Vagina (tissue), 2 donors: ENCODE data around the gene DDOST. TPM values are rescaled to one million over a fixed set of nuclear protein-coding genes. Genes with fewer than 3 reads are reported as not detected.

ENCODE experiments used
- DNase-seq, 2 donors: peaks; one replicate each; pipeline ENCODE4 v3.0.0-alpha.2; 2017; ENCODE audit errors: extremely low spot score in 2 of 2
- H3K27ac ChIP-seq: fragments of 200-600 bp; sonication (generic); one replicate; pipeline ENCODE4 v1.5.1; 2019
- H3K27me3 ChIP-seq: fragments of 200-600 bp; sonication (generic); one replicate; pipeline ENCODE4 v1.5.1; 2019
- H3K36me3 ChIP-seq, 2 donors: fragments of 200-600 bp; sonication (generic); one replicate each; pipeline ENCODE4 v1.5.1; 2017 to 2019
- H3K4me1 ChIP-seq: fragments of 200-600 bp; sonication (generic); one replicate; pipeline ENCODE4 v1.5.1; 2019
- H3K4me3 ChIP-seq, 2 donors: fragments of 200-600 bp; sonication (generic); 1 replicate in 1 of 2; 2 replicates in 1 of 2; pipeline ENCODE4 v1.5.1; 2016 to 2019
- H3K9me3 ChIP-seq: fragments of 200-600 bp; sonication (generic); one replicate; pipeline ENCODE4 v1.5.1; 2019
- CTCF ChIP-seq, 3 experiments: fragments of 450-650 bp in 2 of 3; fragments of 200-600 bp in 1 of 3; sonication (generic) in 1 of 3; IDR thresholded peaks; one replicate each; pipeline ENCODE4 v1.5.1; 2017 to 2019; ENCODE audit warnings: antibody characterized with exemption in 3 of 3, mild to moderate bottlenecking in 2 of 3, moderate library complexity in 2 of 3
- POLR2A ChIP-seq, 2 donors: fragments of 450-650 bp; IDR thresholded peaks; one replicate each; pipeline ENCODE4 v1.6.1; 2017; ENCODE audit warnings: antibody characterized with exemption in 2 of 2, mild to moderate bottlenecking in 2 of 2, moderate library complexity in 2 of 2
- POLR2AphosphoS5 ChIP-seq, 2 donors: sonication (generic); formaldehyde crosslinking; IDR thresholded peaks; one replicate each; pipeline ENCODE4 v1.9.0; 2017; ENCODE audit warnings: antibody characterized with exemption in 2 of 2, mild to moderate bottlenecking in 2 of 2, low read depth in 1 of 2; ENCODE audit not compliant: insufficient read depth in 1 of 2
- intact Hi-C: fragments of 100-400 bp; cut with DNase I; formaldehyde crosslinking; loops from one replicate; pipeline ENCODE4 v1.15.1; 2023
- total RNA-seq: library from RNA; depleted of rRNA; stranded (reverse); fragments of >200 nt; gene quantifications from one replicate; pipeline ENCODE4 v1.2.3, GENCODE V29; 2016

The DDOST gene
- total RNA-seq, 1 donor from 2014 or later = 84.5 TPM

GRCh38 chr1:20625176-20626097, 35.7 kb downstream of the DDOST start:
- H3K36me3 ChIP-seq = no peaks in the 10 kb centered on the region
- DNase-seq = no peak
- no peak overlapping the region for H3K27ac ChIP-seq
- no peaks in the 10 kb centered on the region for H3K9me3 ChIP-seq
- H3K4me1 ChIP-seq = no peaks in the 10 kb centered on the region
- H3K27me3 ChIP-seq = no peaks in the 10 kb centered on the region
- no peak for TF ChIP-seq CTCF (IDR thresholded peaks at IDR 0.05)
- TF ChIP-seq POLR2AphosphoS5 (IDR thresholded peaks at IDR 0.05; ENCODE audit: insufficient read depth in 1 of 2, low read depth in 1 of 2) = no peak
- no peak for TF ChIP-seq POLR2A (IDR thresholded peaks at IDR 0.05)
- no peak overlapping the region for H3K4me3 ChIP-seq
- intact Hi-C loops = no loop called here

- H3K36me3 ChIP-seq = no peaks in the 10 kb centered on the region
- intact Hi-C loops = no loop called here
- no peaks in the 10 kb centered on the region for H3K4me1 ChIP-seq
- TF ChIP-seq CTCF (IDR thresholded peaks at IDR 0.05) (no peak), POLR2AphosphoS5 (IDR thresholded peaks at IDR 0.05; ENCODE audit: insufficient read depth in 1 of 2, low read depth in 1 of 2) (no peak)
- no peaks in the 10 kb centered on the region for H3K27me3 ChIP-seq
- H3K9me3 ChIP-seq = no peaks in the 10 kb centered on the region
- H3K4me3 ChIP-seq = no peak overlapping the region
- no peak overlapping the region for H3K27ac ChIP-seq
- no peak for DNase-seq
These were observed 36.5 kb downstream of the DDOST start for GRCh38 chr1:20624709-20625108.

DNA sequence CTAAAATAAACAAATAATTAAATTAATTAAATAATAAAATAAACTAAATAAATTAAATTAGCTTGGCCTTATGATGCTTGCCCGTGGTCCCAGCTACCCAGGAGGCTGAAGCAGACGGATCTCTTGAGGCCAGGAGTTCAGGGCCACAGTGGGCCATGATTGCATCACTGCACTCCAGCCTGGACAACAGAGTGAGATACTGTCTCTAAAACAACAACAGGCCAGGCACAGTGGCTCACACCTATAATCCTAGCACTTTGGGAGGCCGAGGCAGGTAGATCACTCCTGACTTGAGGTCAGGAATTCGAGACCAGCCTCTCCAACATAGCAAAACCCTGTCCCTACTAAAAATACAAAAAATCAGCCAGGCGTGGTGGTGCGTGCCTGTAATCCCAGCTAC, 40.2 kb downstream of the DDOST start:
- intact Hi-C loops = no loop called here
- Histone ChIP-seq H3K27me3 (no peaks in the 10 kb centered on the region), H3K36me3 (no peaks in the 10 kb centered on the region), H3K4me1 (no peaks in the 10 kb centered on the region), H3K27ac (no peak overlapping the region), H3K9me3 (no peaks in the 10 kb centered on the region), H3K4me3 (no peak overlapping the region)
- TF ChIP-seq POLR2A (IDR thresholded peaks at IDR 0.05) = no peak
- no peak for TF ChIP-seq POLR2AphosphoS5 (IDR thresholded peaks at IDR 0.05; ENCODE audit: insufficient read depth in 1 of 2, low read depth in 1 of 2)
- no peak for TF ChIP-seq CTCF (IDR thresholded peaks at IDR 0.05)
- no peak for DNase-seq

- DNase-seq = no peak
- Histone ChIP-seq H3K4me1 (no peaks in the 10 kb centered on the region), H3K36me3 (no peaks in the 10 kb centered on the region), H3K27ac (no peak overlapping the region), H3K4me3 (no peak overlapping the region), H3K27me3 (no peaks in the 10 kb centered on the region), H3K9me3 (no peaks in the 10 kb centered on the region)
- intact Hi-C loops = no loop called here
- TF ChIP-seq POLR2AphosphoS5 (IDR thresholded peaks at IDR 0.05; ENCODE audit: insufficient read depth in 1 of 2, low read depth in 1 of 2) = no peak
- TF ChIP-seq POLR2A (IDR thresholded peaks at IDR 0.05) = no peak
- TF ChIP-seq CTCF (IDR thresholded peaks at IDR 0.05) = no peak
These were observed 41.2 kb downstream of the DDOST start for GRCh38 chr1:20619999-20620398.

- Histone ChIP-seq H3K36me3 (no peaks in the 10 kb centered on the region), H3K4me1 (peaks cover 10% of the 10 kb centered on the region), H3K9me3 (no peaks in the 10 kb centered on the region), H3K27ac (no peak overlapping the region), H3K4me3 (no peak overlapping the region), H3K27me3 (no peaks in the 10 kb centered on the region)
- no peak for DNase-seq
- no peak for TF ChIP-seq POLR2AphosphoS5 (IDR thresholded peaks at IDR 0.05; ENCODE audit: insufficient read depth in 1 of 2, low read depth in 1 of 2)
- no peak for TF ChIP-seq CTCF (IDR thresholded peaks at IDR 0.05)
- TF ChIP-seq POLR2A (IDR thresholded peaks at IDR 0.05) = no peak
- intact Hi-C loops = no loop called here
These were observed 42.6 kb downstream of the DDOST start for GRCh38 chr1:20618550-20618949.
